GM12878 (cell line): ENCODE results near the gene NFKBIZ. TPM values are rescaled to one million over a fixed set of nuclear protein-coding genes. Genes with fewer than 3 reads are reported as not detected.

ENCODE experiments used
- ATAC-seq: fragments of 200-7000 bp; cut with Tn5 transposase; 3 replicates; pipeline ENCODE4 v1.9.1; 2020; ENCODE audit warnings: mild to moderate bottlenecking, moderate library complexity
- BruUV-seq: library from RNA; stranded (reverse); fragments of 400-500 nt; replicated peaks from 2 replicates; lab custom pipeline; 2021; lab: Mats Ljungman, UMichigan
- CTCF ChIA-PET: fragments of 300-600 bp; sonication (Branson Sonifier 250); formaldehyde crosslinking; extraction: SDS; loops from one replicate; lab custom pipeline; 2021; ENCODE audit warnings: inconsistent platforms; lab: Yijun Ruan, JAX
- POLR2A ChIA-PET: fragments of 350-600 bp; formaldehyde crosslinking; extraction: SDS; loops from one replicate; lab custom pipeline; 2021; ENCODE audit warnings: inconsistent platforms; lab: Charles Lee
- RAD21 ChIA-PET: fragments of 300-600 bp; sonication (Branson Sonifier 250); formaldehyde crosslinking; loops from one replicate; lab custom pipeline; 2023; ENCODE audit warnings: antibody characterized with exemption; ENCODE audit not compliant: unreplicated experiment; lab: Charles Lee
- SMC1A ChIA-PET: fragments of 300-600 bp; sonication (Branson Sonifier 250); formaldehyde crosslinking; loops from one replicate; lab custom pipeline; 2023; ENCODE audit not compliant: unreplicated experiment, uncharacterized antibody; lab: Charles Lee
- DNase-seq: peaks from one replicate; pipeline ENCODE4 v3.0.0-alpha.2; 2011; ENCODE audit warnings: low read depth, low spot score
- FAIRE-seq: peaks from 3 replicates; lab custom pipeline; 2011; peaks lifted over from hg19 to GRCh38; lab: Jason Lieb, UNC
- H2AFZ ChIP-seq: 2 replicates; pipeline ENCODE4 v1.6.0; 2011; ENCODE audit warnings: low read depth, low read length, control low read depth; ENCODE audit not compliant: control insufficient read depth
- H3K27ac ChIP-seq: 2 replicates; pipeline ENCODE4 v1.5.1; 2011; ENCODE audit warnings: control low read depth; ENCODE audit not compliant: control insufficient read depth, insufficient read depth
- H3K27me3 ChIP-seq, 2 experiments: replicated peaks in 1 of 2; 2 replicates each; pipeline versions ENCODE4 v1.6.0 to v1.6.1; 2011; ENCODE audit warnings: low read length in 1 of 2; ENCODE audit not compliant: control insufficient read depth in 2 of 2, insufficient read depth in 2 of 2
- H3K36me3 ChIP-seq, 2 experiments: 2 replicates each; pipeline ENCODE4 v1.5.1; 2011; ENCODE audit warnings: low read length in 1 of 2; ENCODE audit not compliant: control insufficient read depth in 2 of 2, insufficient read depth in 2 of 2
- H3K4me1 ChIP-seq: 2 replicates; pipeline ENCODE4 v1.6.1; 2011; ENCODE audit warnings: mild to moderate bottlenecking, low read length, moderate library complexity, mixed read lengths; ENCODE audit not compliant: control insufficient read depth, insufficient read depth
- H3K4me2 ChIP-seq: 2 replicates; pipeline ENCODE4 v1.6.0; 2011; ENCODE audit warnings: control low read depth; ENCODE audit not compliant: control insufficient read depth, insufficient read depth
- H3K4me3 ChIP-seq: fragments of 200-600 bp; sonication (generic); 2 replicates; pipeline ENCODE4 v1.5.1; 2016
- H3K79me2 ChIP-seq: 2 replicates; pipeline ENCODE4 v1.6.0; 2011; ENCODE audit warnings: low read length; ENCODE audit not compliant: control insufficient read depth, insufficient read depth
- H3K9ac ChIP-seq: 2 replicates; pipeline ENCODE4 v1.8.0; 2011; ENCODE audit warnings: low read length, control low read depth, mixed read lengths; ENCODE audit not compliant: control insufficient read depth, insufficient read depth
- H3K9me3 ChIP-seq: replicated peaks from 3 replicates; pipeline ENCODE4 v1.5.1; 2011; ENCODE audit warnings: mild to moderate bottlenecking, low read length; ENCODE audit not compliant: control insufficient read depth, insufficient read depth
- H4K20me1 ChIP-seq: 2 replicates; pipeline ENCODE4 v1.6.0; 2011; ENCODE audit not compliant: control insufficient read depth, insufficient read depth
- CEBPB ChIP-seq, 2 experiments: fragments of 150-350 bp in 1 of 2; IDR thresholded peaks; 2 replicates each; pipeline ENCODE4 v1.6.1; 2012 to 2014; ENCODE audit warnings: low read depth in 2 of 2, low read length in 2 of 2, borderline replicate concordance in 1 of 2, inconsistent platforms in 1 of 2
- FOXK2 ChIP-seq: fragments of 450-650 bp; IDR thresholded peaks from 2 replicates; pipeline ENCODE4 v1.6.1; 2017; ENCODE audit warnings: mild to moderate bottlenecking, moderate library complexity
- GATAD2B ChIP-seq: fragments of 450-650 bp; conservative IDR thresholded peaks from 2 replicates; pipeline ENCODE4 v1.6.1; 2017; ENCODE audit warnings: low read depth, mild to moderate bottlenecking, moderate library complexity
- IKZF1 ChIP-seq: fragments of 450-650 bp; conservative IDR thresholded peaks from 2 replicates; pipeline ENCODE4 v1.6.1; 2017; ENCODE audit warnings: antibody characterized with exemption, mild to moderate bottlenecking
- NR2C2 ChIP-seq: IDR thresholded peaks from 2 replicates; pipeline ENCODE4 v1.6.1; 2011; ENCODE audit warnings: borderline replicate concordance, low read depth; ENCODE audit not compliant: control insufficient read depth, insufficient read length
- NR2F1 ChIP-seq: fragments of 450-650 bp; conservative IDR thresholded peaks from 2 replicates; pipeline ENCODE4 v1.6.1; 2017; ENCODE audit warnings: mild to moderate bottlenecking
- POLR2A ChIP-seq: IDR thresholded peaks from 2 replicates; pipeline ENCODE4 v1.6.1; 2011; ENCODE audit warnings: low read depth, mild to moderate bottlenecking, low read length
- STAT3 ChIP-seq: IDR thresholded peaks from 2 replicates; pipeline ENCODE4 v1.6.1; 2011; ENCODE audit warnings: low read depth, low read length, improper control_type of control experiment
- ZNF622 ChIP-seq: fragments of 450-650 bp; IDR thresholded peaks from 2 replicates; pipeline ENCODE4 v1.6.1; 2017; ENCODE audit warnings: mild to moderate bottlenecking, inconsistent platforms
- WGBS: methylation state at CpG from one replicate; pipeline ENCODE4 v1.1.6; 2016; ENCODE audit warnings: low lambda C conversion rate; ENCODE audit not compliant: insufficient replicate concordance, insufficient coverage; ENCODE audit errors: missing lambda C conversion rate; 5-methylcytosine and 5-hydroxymethylcytosine counted together
- in situ Hi-C: fragments of 300-500 bp; cut with MboI; formaldehyde crosslinking; loops from 9 replicates; pipeline ENCODE4 v1.14.3; 2018; ENCODE audit warnings: mixed read lengths
- intact Hi-C: fragments of 100-400 bp; cut with micrococcal nuclease; formaldehyde crosslinking; loops from one replicate; pipeline ENCODE4 v1.14.2; 2022; ENCODE audit not compliant: unreplicated experiment
- polyA plus RNA-seq, 11 experiments: library from polyadenylated mRNA; depleted of rRNA in 4 of 11; unstranded in 6 of 11; stranded (reverse) in 5 of 11; fragments of >200 nt; fragmentation: Nextera tagmentation in 4 of 11; fragmentation: Illumina TruSeq in 1 of 11; extraction: Ambion mirVana in 4 of 11; extraction: Trizol in 1 of 11; gene quantifications; 1 replicate in 1 of 11; 2 replicates in 10 of 11; pipeline versions ENCODE4 v1.2.1 to v1.2.3, GENCODE V29; 2011 to 2016; ENCODE audit warnings: inconsistent platforms in 2 of 11, missing spikeins in 2 of 11, low read depth in 1 of 11
- total RNA-seq, 4 experiments: library from RNA; depleted of rRNA in 3 of 4; stranded (reverse); fragments of >200 nt in 3 of 4; fragmentation: Illumina TruSeq in 1 of 4; extraction: Trizol in 1 of 4; gene quantifications; 2 replicates each; pipeline versions ENCODE4 v1.2.1 to v1.2.3, GENCODE V29; 2013 to 2021
- TF ChIP-seq, protein P1 (sequence below): fragments of 450-650 bp; IDR thresholded peaks from 2 replicates; pipeline ENCODE4 v1.6.1; 2016; ENCODE audit warnings: mild to moderate bottlenecking
- TF ChIP-seq, protein P2 (sequence below): fragments of 450-650 bp; IDR thresholded peaks from 2 replicates; pipeline ENCODE4 v1.6.1; 2017; ENCODE audit warnings: mild to moderate bottlenecking, low read depth, inconsistent platforms; ENCODE audit not compliant: poor library complexity, severe bottlenecking
- TF ChIP-seq, protein P3 (sequence below): IDR thresholded peaks from 2 replicates; pipeline ENCODE4 v1.6.1; 2012; ENCODE audit warnings: low read depth, low read length, improper control_type of control experiment
- TF ChIP-seq, protein P4 (sequence below): fragments of 450-650 bp; formaldehyde crosslinking; IDR thresholded peaks from 2 replicates; pipeline ENCODE4 v1.5.0; 2022; ENCODE audit warnings: mild to moderate bottlenecking, missing genetic modification characterization
- TF ChIP-seq, protein P5 (sequence below): fragments of 450-650 bp; IDR thresholded peaks from 2 replicates; pipeline ENCODE4 v1.6.1; 2017; ENCODE audit warnings: antibody characterized with exemption, mild to moderate bottlenecking, moderate library complexity

NFKBIZ gene
- total and polyA plus RNA-seq, 10 of the 15 experiments (the other 5 are each of a cell fraction or from before 2014, with no cell fraction given) = 6.3 to 53.8 (median 17.3) TPM

DNA sequence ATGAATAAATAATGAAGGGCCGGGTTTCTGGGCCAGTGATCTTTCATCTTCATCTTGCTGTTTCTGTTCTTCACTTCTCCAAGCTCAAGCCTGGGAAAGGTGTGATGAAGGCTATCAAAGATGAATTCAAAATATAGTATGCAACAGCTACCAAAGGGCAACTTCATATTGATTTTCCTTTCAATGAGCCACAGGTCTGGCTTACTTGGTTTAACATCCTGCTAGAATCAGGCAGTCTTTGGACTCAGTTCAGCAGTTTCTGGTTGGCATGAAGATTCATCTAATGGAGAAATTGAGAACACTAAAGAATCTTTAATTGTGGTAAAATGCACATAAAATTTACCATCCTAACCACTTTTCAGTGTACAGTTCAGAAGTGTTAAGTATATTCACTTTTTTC is 43.3 kb downstream of the NFKBIZ start:
- Histone ChIP-seq H3K4me2 (no peak overlapping the region), H3K9ac (no peak overlapping the region), H3K36me3 (no peaks in the 10 kb centered on the region), H2AFZ (no peak overlapping the region), H3K27me3 (no peaks in the 10 kb centered on the region), H3K9me3 (peaks cover 7% of the 10 kb centered on the region), H4K20me1 (no peaks in the 10 kb centered on the region), H3K27ac (no peak overlapping the region), H3K79me2 (no peaks in the 10 kb centered on the region), H3K4me1 (peaks cover under 1% of the 10 kb centered on the region; the same call in 1 of the 2 replicates), H3K4me3 (no peak overlapping the region)
- no peak for FAIRE-seq
- in situ Hi-C loops (no loop called here), intact Hi-C loops (no loop called here)
- POLR2A ChIA-PET = no interaction called here
- BruUV-seq = no TSS peak
- SMC1A ChIA-PET = interaction anchor here (0.6 kb wide), 1 partner anchor 138 kb away, joined by 3 read pairs; no protein-coding TSS in a partner anchor
- DNase-seq = no peak
- RAD21 ChIA-PET = no interaction called here
- CTCF ChIA-PET = no interaction called here
- ATAC-seq = no peak
- 92% methylated on average over 1 of the region's 1 CpG for WGBS
- TF ChIP-seq, protein P1, sequence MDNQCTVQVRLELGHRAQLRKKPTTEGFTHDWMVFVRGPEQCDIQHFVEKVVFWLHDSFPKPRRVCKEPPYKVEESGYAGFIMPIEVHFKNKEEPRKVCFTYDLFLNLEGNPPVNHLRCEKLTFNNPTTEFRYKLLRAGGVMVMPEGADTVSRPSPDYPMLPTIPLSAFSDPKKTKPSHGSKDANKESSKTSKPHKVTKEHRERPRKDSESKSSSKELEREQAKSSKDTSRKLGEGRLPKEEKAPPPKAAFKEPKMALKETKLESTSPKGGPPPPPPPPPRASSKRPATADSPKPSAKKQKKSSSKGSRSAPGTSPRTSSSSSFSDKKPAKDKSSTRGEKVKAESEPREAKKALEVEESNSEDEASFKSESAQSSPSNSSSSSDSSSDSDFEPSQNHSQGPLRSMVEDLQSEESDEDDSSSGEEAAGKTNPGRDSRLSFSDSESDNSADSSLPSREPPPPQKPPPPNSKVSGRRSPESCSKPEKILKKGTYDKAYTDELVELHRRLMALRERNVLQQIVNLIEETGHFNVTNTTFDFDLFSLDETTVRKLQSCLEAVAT = no peak
- no peak for TF ChIP-seq CEBPB (IDR thresholded peaks at IDR 0.05; ENCODE audit: borderline replicate concordance in 1 of 2, low read depth in 2 of 2, low read length in 2 of 2)
- TF ChIP-seq STAT3 = no peak
- TF ChIP-seq, protein P2, sequence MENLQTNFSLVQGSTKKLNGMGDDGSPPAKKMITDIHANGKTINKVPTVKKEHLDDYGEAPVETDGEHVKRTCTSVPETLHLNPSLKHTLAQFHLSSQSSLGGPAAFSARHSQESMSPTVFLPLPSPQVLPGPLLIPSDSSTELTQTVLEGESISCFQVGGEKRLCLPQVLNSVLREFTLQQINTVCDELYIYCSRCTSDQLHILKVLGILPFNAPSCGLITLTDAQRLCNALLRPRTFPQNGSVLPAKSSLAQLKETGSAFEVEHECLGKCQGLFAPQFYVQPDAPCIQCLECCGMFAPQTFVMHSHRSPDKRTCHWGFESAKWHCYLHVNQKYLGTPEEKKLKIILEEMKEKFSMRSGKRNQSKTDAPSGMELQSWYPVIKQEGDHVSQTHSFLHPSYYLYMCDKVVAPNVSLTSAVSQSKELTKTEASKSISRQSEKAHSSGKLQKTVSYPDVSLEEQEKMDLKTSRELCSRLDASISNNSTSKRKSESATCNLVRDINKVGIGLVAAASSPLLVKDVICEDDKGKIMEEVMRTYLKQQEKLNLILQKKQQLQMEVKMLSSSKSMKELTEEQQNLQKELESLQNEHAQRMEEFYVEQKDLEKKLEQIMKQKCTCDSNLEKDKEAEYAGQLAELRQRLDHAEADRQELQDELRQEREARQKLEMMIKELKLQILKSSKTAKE = no peak
- TF ChIP-seq, protein P3, sequence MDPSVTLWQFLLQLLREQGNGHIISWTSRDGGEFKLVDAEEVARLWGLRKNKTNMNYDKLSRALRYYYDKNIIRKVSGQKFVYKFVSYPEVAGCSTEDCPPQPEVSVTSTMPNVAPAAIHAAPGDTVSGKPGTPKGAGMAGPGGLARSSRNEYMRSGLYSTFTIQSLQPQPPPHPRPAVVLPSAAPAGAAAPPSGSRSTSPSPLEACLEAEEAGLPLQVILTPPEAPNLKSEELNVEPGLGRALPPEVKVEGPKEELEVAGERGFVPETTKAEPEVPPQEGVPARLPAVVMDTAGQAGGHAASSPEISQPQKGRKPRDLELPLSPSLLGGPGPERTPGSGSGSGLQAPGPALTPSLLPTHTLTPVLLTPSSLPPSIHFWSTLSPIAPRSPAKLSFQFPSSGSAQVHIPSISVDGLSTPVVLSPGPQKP = no peak
- no peak for TF ChIP-seq NR2C2
- no peak for TF ChIP-seq GATAD2B
- TF ChIP-seq, protein P4, sequence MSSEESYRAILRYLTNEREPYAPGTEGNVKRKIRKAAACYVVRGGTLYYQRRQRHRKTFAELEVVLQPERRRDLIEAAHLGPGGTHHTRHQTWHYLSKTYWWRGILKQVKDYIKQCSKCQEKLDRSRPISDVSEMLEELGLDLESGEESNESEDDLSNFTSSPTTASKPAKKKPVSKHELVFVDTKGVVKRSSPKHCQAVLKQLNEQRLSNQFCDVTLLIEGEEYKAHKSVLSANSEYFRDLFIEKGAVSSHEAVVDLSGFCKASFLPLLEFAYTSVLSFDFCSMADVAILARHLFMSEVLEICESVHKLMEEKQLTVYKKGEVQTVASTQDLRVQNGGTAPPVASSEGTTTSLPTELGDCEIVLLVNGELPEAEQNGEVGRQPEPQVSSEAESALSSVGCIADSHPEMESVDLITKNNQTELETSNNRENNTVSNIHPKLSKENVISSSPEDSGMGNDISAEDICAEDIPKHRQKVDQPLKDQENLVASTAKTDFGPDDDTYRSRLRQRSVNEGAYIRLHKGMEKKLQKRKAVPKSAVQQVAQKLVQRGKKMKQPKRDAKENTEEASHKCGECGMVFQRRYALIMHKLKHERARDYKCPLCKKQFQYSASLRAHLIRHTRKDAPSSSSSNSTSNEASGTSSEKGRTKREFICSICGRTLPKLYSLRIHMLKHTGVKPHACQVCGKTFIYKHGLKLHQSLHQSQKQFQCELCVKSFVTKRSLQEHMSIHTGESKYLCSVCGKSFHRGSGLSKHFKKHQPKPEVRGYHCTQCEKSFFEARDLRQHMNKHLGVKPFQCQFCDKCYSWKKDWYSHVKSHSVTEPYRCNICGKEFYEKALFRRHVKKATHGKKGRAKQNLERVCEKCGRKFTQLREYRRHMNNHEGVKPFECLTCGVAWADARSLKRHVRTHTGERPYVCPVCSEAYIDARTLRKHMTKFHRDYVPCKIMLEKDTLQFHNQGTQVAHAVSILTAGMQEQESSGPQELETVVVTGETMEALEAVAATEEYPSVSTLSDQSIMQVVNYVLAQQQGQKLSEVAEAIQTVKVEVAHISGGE = no peak
- TF ChIP-seq FOXK2 = no peak
- TF ChIP-seq NR2F1 = no peak
- TF ChIP-seq, protein P5, sequence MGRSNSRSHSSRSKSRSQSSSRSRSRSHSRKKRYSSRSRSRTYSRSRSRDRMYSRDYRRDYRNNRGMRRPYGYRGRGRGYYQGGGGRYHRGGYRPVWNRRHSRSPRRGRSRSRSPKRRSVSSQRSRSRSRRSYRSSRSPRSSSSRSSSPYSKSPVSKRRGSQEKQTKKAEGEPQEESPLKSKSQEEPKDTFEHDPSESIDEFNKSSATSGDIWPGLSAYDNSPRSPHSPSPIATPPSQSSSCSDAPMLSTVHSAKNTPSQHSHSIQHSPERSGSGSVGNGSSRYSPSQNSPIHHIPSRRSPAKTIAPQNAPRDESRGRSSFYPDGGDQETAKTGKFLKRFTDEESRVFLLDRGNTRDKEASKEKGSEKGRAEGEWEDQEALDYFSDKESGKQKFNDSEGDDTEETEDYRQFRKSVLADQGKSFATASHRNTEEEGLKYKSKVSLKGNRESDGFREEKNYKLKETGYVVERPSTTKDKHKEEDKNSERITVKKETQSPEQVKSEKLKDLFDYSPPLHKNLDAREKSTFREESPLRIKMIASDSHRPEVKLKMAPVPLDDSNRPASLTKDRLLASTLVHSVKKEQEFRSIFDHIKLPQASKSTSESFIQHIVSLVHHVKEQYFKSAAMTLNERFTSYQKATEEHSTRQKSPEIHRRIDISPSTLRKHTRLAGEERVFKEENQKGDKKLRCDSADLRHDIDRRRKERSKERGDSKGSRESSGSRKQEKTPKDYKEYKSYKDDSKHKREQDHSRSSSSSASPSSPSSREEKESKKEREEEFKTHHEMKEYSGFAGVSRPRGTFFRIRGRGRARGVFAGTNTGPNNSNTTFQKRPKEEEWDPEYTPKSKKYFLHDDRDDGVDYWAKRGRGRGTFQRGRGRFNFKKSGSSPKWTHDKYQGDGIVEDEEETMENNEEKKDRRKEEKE = no peak
- no peak for TF ChIP-seq POLR2A
- TF ChIP-seq ZNF622 = no peak
- TF ChIP-seq IKZF1 = no peak
